ENCODE measurements around the gene E2F6. TPM values are rescaled to one million over a fixed set of nuclear protein-coding genes. Genes with fewer than 3 reads are reported as not detected.

Gene E2F6
- total RNA-seq, 1 donor from 2014 or later: 12.5 TPM

DNA sequence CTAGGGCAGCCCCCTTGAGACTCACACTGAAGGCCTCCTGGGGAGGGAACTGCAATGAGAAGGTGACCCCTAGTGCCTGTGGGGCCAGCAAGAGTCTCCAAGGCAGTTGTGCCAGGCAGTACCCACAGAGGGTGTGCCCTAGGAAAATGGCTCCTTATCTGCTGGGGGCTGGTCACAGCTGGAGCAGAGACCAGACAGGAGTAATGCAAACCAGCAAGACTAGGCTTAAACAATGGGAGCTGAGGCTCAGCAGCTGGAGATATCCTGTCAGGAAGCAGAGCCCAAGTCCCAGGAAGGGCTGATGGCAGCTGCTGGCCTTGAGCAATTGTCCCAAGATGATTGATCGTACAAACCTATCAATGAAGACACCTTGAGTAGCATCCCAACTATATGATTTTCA, 26.8 kb upstream of the E2F6 start:
- no peak for DNase-seq (ENCODE audit: low read depth)

- DNase-seq (ENCODE audit: low read depth): no peak
Observed at GRCh38 chr2:11492244-11492643, 26.3 kb upstream of the E2F6 start.

GRCh38 chr2:11491348-11491933, 25.5 kb upstream of the E2F6 start:
- DNase-seq (ENCODE audit: low read depth): no peak

DNA sequence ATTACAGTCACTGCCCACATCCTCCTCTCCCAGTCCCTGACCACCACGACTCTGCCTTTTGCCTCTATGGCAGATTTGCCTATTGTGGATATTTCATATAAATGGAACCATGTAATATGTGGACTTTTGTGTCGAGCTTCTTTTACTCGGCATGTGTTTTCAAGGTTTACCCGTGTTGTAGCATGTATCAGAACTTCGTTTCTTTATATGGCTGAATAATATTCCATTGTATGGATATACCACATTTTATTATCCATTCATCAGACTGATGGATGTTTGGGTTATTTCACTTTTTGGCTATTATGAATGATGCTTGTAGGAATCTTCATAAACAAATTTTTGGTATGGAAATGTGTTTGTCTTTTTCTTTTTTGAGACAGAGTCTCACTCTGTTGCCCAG, 24.2 kb upstream of the E2F6 start:
- no peak for DNase-seq (ENCODE audit: low read depth)

GRCh38 chr2:11488809-11489208, 22.8 kb upstream of the E2F6 start:
- no peak for DNase-seq (ENCODE audit: low read depth)

DNA sequence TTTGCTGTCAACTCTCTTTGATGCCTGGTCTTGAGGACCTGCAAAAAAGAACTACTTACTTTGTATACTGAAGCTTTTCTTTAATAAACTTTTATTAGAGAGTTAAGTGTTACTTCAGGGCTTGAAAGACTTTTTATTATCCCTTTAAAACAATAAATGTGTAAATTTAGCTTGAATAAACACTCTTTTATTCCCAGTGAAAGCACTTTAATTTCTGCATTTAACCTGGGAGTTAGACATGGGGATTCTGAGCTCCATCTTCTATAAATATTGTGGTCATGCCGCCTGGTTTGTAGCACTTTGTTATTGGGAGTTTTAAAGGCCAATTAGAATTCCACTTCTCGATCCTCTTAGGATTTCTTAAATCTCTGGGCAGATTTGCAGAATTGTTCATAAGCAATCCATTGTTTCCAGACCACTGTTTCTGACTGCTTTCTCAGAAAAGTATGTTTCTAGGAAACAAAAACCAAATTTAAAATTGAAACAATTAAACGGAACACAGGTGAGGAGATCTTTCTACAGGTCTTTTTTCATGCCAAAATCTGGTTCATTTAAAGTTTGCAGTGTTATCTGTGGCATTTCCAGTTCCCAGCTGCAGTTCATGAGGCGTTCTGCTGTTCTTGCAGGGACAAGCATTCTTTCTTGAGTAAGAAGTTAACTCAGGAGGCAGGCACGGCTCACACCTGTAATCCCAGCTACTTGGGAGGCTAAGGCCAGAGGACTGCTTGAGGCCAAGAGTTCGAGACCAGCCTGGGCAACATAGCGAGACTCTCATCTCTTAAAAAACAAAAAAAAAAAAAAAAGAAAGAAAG, 18.1 kb upstream of the E2F6 start:
- no peak for DNase-seq (ENCODE audit: low read depth)

- DNase-seq (ENCODE audit: low read depth): no peak
Observed at GRCh38 chr2:11482473-11483035, 16.6 kb upstream of the E2F6 start.

- no peak for DNase-seq (ENCODE audit: low read depth)
Observed at GRCh38 chr2:11481789-11482472, 16.0 kb upstream of the E2F6 start.

- DNase-seq (ENCODE audit: low read depth): no peak
Observed at GRCh38 chr2:11481426-11481788, 15.4 kb upstream of the E2F6 start.

DNA sequence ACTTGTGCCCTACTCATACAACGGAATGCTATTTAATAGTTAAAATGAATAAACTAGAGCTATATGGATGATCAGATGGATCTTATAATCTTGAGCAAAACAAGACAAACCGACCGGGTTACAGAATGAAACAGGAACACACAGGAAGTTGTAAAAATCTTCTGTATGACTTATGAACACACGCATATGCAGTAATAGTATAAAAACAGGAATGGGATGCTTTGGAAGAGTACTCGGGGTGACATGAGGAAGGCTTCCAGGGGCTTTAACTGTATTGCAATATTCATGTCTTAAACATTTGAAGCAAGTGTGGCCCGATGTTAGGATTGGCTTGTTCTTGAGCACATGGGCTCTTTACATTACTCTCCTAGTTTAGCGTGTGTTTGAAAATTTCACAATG, 14.9 kb upstream of the E2F6 start:
- no peak for DNase-seq (ENCODE audit: low read depth)

- DNase-seq (ENCODE audit: low read depth): no peak
Observed at GRCh38 chr2:11480406-11480805, 14.4 kb upstream of the E2F6 start.

GRCh38 chr2:11478899-11479605, 13.1 kb upstream of the E2F6 start:
- DNase-seq (ENCODE audit: low read depth): no peak

DNA sequence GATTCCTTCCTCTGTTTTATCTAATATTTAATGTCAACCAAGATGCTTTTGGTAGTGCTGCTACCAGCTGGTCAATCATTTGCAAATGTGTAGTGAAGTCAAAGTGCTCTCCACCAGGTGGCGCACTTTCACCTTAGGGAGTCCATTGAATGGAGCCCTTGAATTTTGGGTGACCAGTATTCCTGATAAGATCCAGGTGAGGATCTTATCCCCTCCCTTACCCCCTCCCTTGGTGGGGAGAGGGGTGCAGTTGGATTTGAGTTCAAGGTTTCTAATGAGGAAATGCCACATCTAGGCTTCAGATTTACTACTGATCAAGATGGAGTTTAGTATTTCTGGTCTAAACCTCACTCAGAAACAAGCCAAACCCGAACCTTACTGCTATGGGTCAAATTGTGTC, 12.0 kb upstream of the E2F6 start:
- DNase-seq (ENCODE audit: low read depth): peak; percentile 79

- DNase-seq (ENCODE audit: low read depth): no peak
Observed at GRCh38 chr2:11473659-11474433, 7.9 kb upstream of the E2F6 start.

DNA sequence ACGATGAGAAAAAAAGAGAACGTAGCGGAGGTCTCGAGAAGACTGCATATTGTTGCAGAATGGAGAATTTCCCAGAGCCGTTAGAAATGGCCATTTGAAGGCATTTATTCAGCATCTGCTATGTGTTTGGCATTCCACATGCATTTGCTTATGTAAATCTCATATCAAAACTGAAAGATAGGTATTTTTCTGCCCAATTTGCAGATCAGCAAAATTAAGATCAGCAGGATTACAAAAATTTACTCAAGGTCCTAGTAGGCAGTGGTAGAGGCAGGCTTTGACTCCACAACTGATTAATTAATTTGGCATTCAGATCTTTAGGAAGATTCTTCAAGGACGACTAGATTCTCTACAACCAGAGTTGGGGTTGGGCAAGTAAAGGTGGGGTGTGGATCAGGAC, 1.8 kb upstream of the E2F6 start:
- DNase-seq (ENCODE audit: low read depth): no peak

GRCh38 chr2:11467129-11467649, 1.2 kb upstream of the E2F6 start:
- DNase-seq (ENCODE audit: low read depth): no peak

DNA sequence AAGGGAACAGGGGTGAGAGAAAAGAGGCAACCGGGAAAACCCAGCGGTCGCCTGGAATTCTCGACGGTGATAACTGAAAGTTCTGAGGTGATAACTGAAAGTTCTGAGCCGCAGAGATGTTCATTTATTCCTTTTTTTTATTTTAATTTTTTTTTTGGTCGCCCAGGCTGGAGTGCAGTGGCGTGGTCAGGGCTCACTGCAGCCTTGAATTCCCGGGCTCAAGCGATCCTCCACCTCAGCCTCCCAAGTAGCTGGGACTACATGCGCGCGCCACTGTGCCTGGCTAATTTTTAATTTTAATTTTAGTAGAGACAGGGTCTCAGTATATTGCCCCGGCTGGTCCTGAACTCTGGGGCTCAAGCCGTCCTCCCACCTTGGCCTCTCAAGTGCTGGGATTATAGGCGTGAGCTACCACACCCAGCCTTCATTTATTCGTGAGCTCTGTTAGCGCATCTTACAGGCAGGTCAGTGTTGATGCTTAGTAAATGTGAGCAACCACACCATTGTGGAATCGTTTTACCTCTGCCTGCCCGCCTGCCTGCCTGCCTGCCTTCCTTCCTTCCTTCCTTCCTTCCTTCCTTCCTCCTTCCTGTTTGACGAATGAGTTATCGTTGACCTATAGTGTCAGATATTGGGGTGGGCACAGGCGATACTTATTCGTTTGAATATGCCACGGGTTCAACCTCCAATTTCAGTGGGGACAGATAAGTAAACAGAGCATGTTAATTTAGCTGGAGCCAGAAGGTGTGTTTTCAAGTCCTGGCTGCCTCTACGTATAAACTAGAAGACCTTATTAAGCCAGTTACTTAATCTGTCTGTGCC, 557 bp upstream of the E2F6 start:
- no peak for DNase-seq (ENCODE audit: low read depth)

DNA sequence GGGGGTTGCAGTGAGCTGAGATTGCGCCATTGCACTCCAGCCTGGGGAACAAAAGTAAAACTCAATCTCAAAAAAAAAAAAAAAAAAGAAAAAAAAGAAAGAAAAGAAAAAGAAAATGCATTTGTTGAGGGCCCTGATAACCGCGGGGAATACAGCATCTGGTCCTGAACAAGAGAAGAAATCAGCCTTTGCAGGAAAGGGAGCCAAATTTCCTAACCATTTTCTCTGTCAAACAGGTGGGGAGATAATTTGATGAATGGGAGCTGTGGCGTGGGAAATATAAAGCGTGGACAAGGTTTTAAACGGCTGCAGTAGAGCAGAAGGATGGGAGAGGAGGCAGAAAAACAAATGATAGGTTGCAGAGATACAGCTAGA, 864 bp downstream of the E2F6 start:
- no peak for DNase-seq (ENCODE audit: low read depth)

DNA sequence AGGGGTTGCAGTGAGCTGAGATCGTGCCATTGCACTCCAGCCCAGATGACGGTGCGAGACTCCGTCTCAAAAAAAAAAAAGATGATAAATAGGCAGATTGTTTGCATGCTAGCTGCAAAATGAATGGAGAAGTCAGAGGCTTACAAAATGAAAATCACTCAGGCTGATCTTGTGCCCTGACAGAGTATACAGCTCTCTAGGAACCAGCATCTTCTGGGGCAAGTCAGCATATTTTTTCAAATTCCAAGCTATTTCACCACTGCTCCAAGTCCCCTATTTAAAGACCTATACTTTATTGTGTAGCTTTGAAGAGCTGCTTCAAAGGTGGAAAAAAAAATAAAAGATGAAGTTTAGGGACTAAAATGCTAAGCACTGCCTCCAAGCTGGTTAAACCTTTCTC, 6.1 kb downstream of the E2F6 start:
- no peak for DNase-seq (ENCODE audit: low read depth)

DNA sequence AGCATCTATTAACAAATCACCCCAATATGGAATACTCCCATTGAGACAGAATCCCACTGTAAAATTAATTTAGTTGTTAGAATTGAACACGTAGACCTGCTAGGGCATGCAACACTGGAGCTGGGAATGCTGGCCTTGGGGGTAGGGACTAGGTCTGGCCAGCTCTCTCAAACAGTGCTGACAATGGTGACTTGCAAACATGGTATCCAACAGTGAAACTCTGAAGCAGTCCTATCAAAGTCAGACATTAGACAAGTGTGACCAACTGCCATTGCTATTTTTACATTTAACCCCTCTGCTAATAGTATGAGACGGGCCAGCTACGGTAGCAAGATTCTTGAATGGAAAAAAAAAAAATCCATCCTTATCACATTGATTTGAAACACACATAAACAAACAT, 7.2 kb downstream of the E2F6 start:
- DNase-seq (ENCODE audit: low read depth): peak; percentile 10

Measured in renal cortical epithelial cell (primary cell).